Measurements from ENCODE around the gene PRPF39.

DNA sequence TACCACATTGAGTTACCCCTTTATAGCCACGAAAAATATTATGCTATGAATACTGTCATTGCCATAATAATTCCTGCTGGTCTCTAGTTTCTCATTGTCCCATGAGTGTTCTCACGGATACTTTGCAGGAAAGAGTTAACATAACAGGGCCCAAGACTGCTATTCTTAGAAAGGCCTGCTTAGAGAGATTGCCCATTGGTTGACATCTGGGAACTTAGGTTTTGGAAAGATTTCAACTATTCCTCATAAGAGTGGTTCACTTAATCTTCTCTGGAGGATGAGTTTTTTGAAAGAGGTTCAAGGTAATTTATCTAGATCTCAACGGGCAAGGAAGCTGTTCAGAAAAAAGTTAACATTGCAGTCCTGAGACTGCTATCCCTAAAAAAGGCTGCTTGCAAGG lies 18.4 kb upstream of the PRPF39 start:
- TF ChIP-seq, protein P1, sequence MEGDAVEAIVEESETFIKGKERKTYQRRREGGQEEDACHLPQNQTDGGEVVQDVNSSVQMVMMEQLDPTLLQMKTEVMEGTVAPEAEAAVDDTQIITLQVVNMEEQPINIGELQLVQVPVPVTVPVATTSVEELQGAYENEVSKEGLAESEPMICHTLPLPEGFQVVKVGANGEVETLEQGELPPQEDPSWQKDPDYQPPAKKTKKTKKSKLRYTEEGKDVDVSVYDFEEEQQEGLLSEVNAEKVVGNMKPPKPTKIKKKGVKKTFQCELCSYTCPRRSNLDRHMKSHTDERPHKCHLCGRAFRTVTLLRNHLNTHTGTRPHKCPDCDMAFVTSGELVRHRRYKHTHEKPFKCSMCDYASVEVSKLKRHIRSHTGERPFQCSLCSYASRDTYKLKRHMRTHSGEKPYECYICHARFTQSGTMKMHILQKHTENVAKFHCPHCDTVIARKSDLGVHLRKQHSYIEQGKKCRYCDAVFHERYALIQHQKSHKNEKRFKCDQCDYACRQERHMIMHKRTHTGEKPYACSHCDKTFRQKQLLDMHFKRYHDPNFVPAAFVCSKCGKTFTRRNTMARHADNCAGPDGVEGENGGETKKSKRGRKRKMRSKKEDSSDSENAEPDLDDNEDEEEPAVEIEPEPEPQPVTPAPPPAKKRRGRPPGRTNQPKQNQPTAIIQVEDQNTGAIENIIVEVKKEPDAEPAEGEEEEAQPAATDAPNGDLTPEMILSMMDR (IDR thresholded peaks at IDR 0.05): no peak
- TF ChIP-seq POLR2A (IDR thresholded peaks at IDR 0.05): no peak
